ENCODE data around the gene DHDH.

GRCh38 chr19:48945415-48945814, 11.9 kb downstream of the DHDH start:
- no peak for TF ChIP-seq IRX3 (CRISPR knock-in tag; IDR thresholded peaks at IDR 0.05; ENCODE audit: borderline replicate concordance, low read depth)
- TF ChIP-seq MAFF (IDR thresholded peaks at IDR 0.05; ENCODE audit: low read depth, low read length) = no peak
- TF ChIP-seq ZNF672 (CRISPR knock-in tag; IDR thresholded peaks at IDR 0.05) = no peak
